HepG2 (cell line): ENCODE measurements around the gene SLC13A3. TPM values are rescaled to one million over a fixed set of nuclear protein-coding genes. Genes with fewer than 3 reads are reported as not detected.

ENCODE experiments used
- AGO2 ChIP-seq: fragments of 200-400 bp; formaldehyde crosslinking; optimal IDR thresholded peaks from 2 replicates; pipeline ENCODE3; 2017; ENCODE audit warnings: mild to moderate bottlenecking, low read depth, low read length, moderate library complexity
- CREB1 ChIP-seq, 2 experiments: fragments of 450-650 bp in 1 of 2; IDR thresholded peaks; 2 replicates each; pipeline ENCODE4 v1.6.1; 2016 to 2017; ENCODE audit warnings: control low read depth in 1 of 2, mild to moderate bottlenecking in 1 of 2, missing compliant biosample characterization in 1 of 2, missing genetic modification characterization in 1 of 2
- MXI1 ChIP-seq: IDR thresholded peaks from 3 replicates; pipeline ENCODE4 v1.6.1; 2012; ENCODE audit warnings: low read depth, low read length, inconsistent platforms, borderline replicate concordance
- SIX1 ChIP-seq: sonication (generic); formaldehyde crosslinking; IDR thresholded peaks from 2 replicates; pipeline ENCODE4 v1.4.0; 2020; ENCODE audit warnings: missing genetic modification reagents, borderline replicate concordance
- ZFX ChIP-seq: sonication (generic); formaldehyde crosslinking; IDR thresholded peaks from 2 replicates; pipeline ENCODE4 v1.4.0; 2020; ENCODE audit warnings: mild to moderate bottlenecking, low read depth, missing genetic modification reagents, moderate library complexity
- ZNF468 ChIP-seq: sonication (generic); formaldehyde crosslinking; IDR thresholded peaks from 2 replicates; pipeline ENCODE4 v1.8.0; 2022; ENCODE audit warnings: mild to moderate bottlenecking, moderate library complexity, missing genetic modification reagents
- ZNF562 ChIP-seq: sonication (generic); formaldehyde crosslinking; IDR thresholded peaks from 2 replicates; pipeline ENCODE4 v1.8.0; 2022; ENCODE audit warnings: missing genetic modification reagents, borderline replicate concordance
- polyA plus RNA-seq, 8 experiments: library from polyadenylated mRNA; depleted of rRNA in 3 of 8; stranded (reverse) in 7 of 8; unstranded in 1 of 8; fragments of >200 nt; fragmentation: Illumina TruSeq in 4 of 8; extraction: Trizol in 4 of 8; gene quantifications; 2 replicates each; pipeline versions ENCODE4 v1.2.1 to v1.2.3, GENCODE V29; 2011 to 2016; ENCODE audit warnings: low read depth in 4 of 8, missing spikeins in 1 of 8, mixed read lengths in 1 of 8; ENCODE audit not compliant: insufficient read depth in 1 of 8
- total RNA-seq, 5 experiments: library from RNA; depleted of rRNA; stranded (reverse); fragments of >200 nt; fragmentation: Illumina TruSeq; extraction: Trizol; gene quantifications; 2 replicates each; pipeline ENCODE4 v1.2.3, GENCODE V29; 2016; ENCODE audit warnings: low read depth in 1 of 5
- TF ChIP-seq, protein P1 (sequence below): sonication (generic); formaldehyde crosslinking; IDR thresholded peaks from 2 replicates; pipeline ENCODE4 v1.5.0; 2020; ENCODE audit warnings: missing genetic modification reagents
- TF ChIP-seq, protein P2 (sequence below): sonication (generic); formaldehyde crosslinking; IDR thresholded peaks from 2 replicates; pipeline ENCODE4 v1.9.0; 2021; ENCODE audit warnings: mild to moderate bottlenecking, missing genetic modification reagents
- TF ChIP-seq, protein P3 (sequence below): sonication (generic); formaldehyde crosslinking; IDR thresholded peaks from 2 replicates; pipeline ENCODE4 v1.4.0; 2020; ENCODE audit warnings: missing genetic modification reagents, borderline replicate concordance
- TF ChIP-seq, protein P4 (sequence below): sonication (generic); formaldehyde crosslinking; IDR thresholded peaks from 2 replicates; pipeline ENCODE4 v1.9.0; 2021; ENCODE audit warnings: missing genetic modification reagents, borderline replicate concordance
- TF ChIP-seq, protein P5 (sequence below): sonication (generic); formaldehyde crosslinking; conservative IDR thresholded peaks from 2 replicates; pipeline ENCODE4 v1.4.0; 2020; ENCODE audit warnings: missing genetic modification reagents

SLC13A3 gene
- total and polyA plus RNA-seq, 2 of the 13 experiments (the other 11 are each of a cell fraction or from before 2014, with no cell fraction given): 66.5 to 76.0 TPM

DNA sequence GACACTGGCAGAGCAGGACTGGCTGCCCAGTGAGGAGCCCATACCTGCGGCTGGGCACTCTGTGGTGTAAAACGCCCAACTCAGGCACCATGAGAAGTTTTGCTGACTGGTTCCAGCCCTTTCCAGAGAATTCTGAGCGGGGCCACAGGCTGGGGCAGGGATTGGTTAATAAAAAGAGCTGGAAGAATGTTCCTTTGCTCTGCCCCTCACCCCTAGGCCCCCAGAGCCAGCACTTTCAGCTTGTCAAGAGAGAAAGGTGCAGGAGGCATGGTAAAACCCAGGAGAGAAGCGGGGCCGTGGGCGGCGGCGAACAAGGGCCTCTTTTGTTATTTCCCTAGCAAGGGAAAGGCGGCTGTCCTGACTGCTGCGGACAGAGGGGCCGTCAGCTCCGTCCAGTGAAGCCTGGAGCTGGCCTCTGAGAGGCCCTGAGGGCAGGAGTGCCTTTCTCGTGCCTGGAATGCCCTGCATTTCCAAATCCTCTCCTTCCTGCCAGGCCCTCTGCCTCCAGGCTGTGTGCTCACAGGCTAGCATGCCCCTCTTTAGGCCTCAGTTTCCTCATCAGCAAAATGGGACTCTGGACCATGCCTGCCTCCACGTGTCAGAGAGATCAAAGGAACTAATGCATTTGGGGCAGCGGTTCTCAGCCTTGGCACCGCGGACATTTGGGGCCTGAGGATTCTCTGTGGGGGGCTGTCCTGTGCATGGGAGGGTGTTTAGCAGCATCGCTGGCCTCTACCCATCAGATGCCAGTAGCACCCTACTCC, 12.9 kb downstream of the SLC13A3 start (continued):
- TF ChIP-seq, protein P1, sequence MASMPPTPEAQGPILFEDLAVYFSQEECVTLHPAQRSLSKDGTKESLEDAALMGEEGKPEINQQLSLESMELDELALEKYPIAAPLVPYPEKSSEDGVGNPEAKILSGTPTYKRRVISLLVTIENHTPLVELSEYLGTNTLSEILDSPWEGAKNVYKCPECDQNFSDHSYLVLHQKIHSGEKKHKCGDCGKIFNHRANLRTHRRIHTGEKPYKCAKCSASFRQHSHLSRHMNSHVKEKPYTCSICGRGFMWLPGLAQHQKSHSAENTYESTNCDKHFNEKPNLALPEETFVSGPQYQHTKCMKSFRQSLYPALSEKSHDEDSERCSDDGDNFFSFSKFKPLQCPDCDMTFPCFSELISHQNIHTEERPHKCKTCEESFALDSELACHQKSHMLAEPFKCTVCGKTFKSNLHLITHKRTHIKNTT (CRISPR knock-in tag): no peak
- TF ChIP-seq MXI1 (0 out of 3 replicates have a peak, but pooled peaks have one; percentile 32), ZNF468 (CRISPR knock-in tag) (0 out of 2 replicates have a peak, but pooled peaks have one; percentile 4), ZNF562 (CRISPR knock-in tag) (no peak), AGO2 (peak; percentile 88), CREB1 (IDR thresholded peaks at IDR 0.05) (no peak), CREB1 (CRISPR knock-in tag; IDR thresholded peaks at IDR 0.05) (peak; percentile 22; the same call in 1 of the 2 replicates), SIX1 (CRISPR knock-in tag) (0 out of 2 replicates have a peak, but pooled peaks have one; percentile 18), ZFX (CRISPR knock-in tag) (peak; percentile 76)
- TF ChIP-seq, protein P2, sequence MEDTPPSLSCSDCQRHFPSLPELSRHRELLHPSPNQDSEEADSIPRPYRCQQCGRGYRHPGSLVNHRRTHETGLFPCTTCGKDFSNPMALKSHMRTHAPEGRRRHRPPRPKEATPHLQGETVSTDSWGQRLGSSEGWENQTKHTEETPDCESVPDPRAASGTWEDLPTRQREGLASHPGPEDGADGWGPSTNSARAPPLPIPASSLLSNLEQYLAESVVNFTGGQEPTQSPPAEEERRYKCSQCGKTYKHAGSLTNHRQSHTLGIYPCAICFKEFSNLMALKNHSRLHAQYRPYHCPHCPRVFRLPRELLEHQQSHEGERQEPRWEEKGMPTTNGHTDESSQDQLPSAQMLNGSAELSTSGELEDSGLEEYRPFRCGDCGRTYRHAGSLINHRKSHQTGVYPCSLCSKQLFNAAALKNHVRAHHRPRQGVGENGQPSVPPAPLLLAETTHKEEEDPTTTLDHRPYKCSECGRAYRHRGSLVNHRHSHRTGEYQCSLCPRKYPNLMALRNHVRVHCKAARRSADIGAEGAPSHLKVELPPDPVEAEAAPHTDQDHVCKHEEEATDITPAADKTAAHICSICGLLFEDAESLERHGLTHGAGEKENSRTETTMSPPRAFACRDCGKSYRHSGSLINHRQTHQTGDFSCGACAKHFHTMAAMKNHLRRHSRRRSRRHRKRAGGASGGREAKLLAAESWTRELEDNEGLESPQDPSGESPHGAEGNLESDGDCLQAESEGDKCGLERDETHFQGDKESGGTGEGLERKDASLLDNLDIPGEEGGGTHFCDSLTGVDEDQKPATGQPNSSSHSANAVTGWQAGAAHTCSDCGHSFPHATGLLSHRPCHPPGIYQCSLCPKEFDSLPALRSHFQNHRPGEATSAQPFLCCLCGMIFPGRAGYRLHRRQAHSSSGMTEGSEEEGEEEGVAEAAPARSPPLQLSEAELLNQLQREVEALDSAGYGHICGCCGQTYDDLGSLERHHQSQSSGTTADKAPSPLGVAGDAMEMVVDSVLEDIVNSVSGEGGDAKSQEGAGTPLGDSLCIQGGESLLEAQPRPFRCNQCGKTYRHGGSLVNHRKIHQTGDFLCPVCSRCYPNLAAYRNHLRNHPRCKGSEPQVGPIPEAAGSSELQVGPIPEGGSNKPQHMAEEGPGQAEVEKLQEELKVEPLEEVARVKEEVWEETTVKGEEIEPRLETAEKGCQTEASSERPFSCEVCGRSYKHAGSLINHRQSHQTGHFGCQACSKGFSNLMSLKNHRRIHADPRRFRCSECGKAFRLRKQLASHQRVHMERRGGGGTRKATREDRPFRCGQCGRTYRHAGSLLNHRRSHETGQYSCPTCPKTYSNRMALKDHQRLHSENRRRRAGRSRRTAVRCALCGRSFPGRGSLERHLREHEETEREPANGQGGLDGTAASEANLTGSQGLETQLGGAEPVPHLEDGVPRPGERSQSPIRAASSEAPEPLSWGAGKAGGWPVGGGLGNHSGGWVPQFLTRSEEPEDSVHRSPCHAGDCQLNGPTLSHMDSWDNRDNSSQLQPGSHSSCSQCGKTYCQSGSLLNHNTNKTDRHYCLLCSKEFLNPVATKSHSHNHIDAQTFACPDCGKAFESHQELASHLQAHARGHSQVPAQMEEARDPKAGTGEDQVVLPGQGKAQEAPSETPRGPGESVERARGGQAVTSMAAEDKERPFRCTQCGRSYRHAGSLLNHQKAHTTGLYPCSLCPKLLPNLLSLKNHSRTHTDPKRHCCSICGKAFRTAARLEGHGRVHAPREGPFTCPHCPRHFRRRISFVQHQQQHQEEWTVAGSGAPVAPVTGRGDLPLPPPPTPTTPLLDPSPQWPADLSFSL: no peak
- TF ChIP-seq, protein P3, sequence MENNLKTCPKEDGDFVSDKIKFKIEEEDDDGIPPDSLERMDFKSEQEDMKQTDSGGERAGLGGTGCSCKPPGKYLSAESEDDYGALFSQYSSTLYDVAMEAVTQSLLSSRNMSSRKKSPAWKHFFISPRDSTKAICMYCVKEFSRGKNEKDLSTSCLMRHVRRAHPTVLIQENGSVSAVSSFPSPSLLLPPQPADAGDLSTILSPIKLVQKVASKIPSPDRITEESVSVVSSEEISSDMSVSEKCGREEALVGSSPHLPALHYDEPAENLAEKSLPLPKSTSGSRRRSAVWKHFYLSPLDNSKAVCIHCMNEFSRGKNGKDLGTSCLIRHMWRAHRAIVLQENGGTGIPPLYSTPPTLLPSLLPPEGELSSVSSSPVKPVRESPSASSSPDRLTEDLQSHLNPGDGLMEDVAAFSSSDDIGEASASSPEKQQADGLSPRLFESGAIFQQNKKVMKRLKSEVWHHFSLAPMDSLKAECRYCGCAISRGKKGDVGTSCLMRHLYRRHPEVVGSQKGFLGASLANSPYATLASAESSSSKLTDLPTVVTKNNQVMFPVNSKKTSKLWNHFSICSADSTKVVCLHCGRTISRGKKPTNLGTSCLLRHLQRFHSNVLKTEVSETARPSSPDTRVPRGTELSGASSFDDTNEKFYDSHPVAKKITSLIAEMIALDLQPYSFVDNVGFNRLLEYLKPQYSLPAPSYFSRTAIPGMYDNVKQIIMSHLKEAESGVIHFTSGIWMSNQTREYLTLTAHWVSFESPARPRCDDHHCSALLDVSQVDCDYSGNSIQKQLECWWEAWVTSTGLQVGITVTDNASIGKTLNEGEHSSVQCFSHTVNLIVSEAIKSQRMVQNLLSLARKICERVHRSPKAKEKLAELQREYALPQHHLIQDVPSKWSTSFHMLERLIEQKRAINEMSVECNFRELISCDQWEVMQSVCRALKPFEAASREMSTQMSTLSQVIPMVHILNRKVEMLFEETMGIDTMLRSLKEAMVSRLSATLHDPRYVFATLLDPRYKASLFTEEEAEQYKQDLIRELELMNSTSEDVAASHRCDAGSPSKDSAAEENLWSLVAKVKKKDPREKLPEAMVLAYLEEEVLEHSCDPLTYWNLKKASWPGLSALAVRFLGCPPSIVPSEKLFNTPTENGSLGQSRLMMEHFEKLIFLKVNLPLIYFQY (CRISPR knock-in tag): 0 out of 2 replicates have a peak, but pooled peaks have one; percentile 55
- TF ChIP-seq, protein P4, sequence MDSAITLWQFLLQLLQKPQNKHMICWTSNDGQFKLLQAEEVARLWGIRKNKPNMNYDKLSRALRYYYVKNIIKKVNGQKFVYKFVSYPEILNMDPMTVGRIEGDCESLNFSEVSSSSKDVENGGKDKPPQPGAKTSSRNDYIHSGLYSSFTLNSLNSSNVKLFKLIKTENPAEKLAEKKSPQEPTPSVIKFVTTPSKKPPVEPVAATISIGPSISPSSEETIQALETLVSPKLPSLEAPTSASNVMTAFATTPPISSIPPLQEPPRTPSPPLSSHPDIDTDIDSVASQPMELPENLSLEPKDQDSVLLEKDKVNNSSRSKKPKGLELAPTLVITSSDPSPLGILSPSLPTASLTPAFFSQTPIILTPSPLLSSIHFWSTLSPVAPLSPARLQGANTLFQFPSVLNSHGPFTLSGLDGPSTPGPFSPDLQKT: no peak
- TF ChIP-seq, protein P5, sequence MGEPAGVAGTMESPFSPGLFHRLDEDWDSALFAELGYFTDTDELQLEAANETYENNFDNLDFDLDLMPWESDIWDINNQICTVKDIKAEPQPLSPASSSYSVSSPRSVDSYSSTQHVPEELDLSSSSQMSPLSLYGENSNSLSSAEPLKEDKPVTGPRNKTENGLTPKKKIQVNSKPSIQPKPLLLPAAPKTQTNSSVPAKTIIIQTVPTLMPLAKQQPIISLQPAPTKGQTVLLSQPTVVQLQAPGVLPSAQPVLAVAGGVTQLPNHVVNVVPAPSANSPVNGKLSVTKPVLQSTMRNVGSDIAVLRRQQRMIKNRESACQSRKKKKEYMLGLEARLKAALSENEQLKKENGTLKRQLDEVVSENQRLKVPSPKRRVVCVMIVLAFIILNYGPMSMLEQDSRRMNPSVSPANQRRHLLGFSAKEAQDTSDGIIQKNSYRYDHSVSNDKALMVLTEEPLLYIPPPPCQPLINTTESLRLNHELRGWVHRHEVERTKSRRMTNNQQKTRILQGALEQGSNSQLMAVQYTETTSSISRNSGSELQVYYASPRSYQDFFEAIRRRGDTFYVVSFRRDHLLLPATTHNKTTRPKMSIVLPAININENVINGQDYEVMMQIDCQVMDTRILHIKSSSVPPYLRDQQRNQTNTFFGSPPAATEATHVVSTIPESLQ (CRISPR knock-in tag): no peak
